GM10248 (cell line): ENCODE data around the gene HSDL1.

Experiments
- CTCF ChIA-PET: fragments of 300-600 bp; sonication (Branson Sonifier 250); formaldehyde crosslinking; extraction: SDS; loops from one replicate; lab custom pipeline; 2021; ENCODE audit warnings: antibody characterized with exemption; lab: Yijun Ruan, JAX
- POLR2A ChIA-PET: fragments of 350-650 bp; sonication (Branson Sonifier 250); formaldehyde crosslinking; extraction: SDS; loops from one replicate; lab custom pipeline; 2020; ENCODE audit warnings: antibody characterized with exemption; lab: Yijun Ruan, JAX
- DNase-seq: peaks from one replicate; pipeline ENCODE4 v3.0.0; 2012; ENCODE audit errors: extremely low spot score
- CTCF ChIP-seq: IDR thresholded peaks from 2 replicates; pipeline ENCODE4 v1.5.1; 2012; ENCODE audit warnings: mild to moderate bottlenecking, low read depth; ENCODE audit errors: extremely low read depth, missing control alignments, control extremely low read depth

The HSDL1 gene

GRCh38 chr16:84084570-84085270, 60.3 kb downstream of the HSDL1 start:
- CTCF ChIA-PET = interaction anchor here (0.6 to 13.5 kb wide), 30 partner anchors 10 to 886 kb away, joined by 3 to 155 read pairs (median 4); partner anchors contain the start of genes DNAAF1, HSDL1, MBTPS1 and MLYCD
- peak; percentile 85 for DNase-seq
- POLR2A ChIA-PET = no interaction called here
- TF ChIP-seq CTCF = peak; percentile 94

GRCh38 chr16:84082835-84083569, 62.0 kb downstream of the HSDL1 start:
- POLR2A ChIA-PET = no interaction called here
- CTCF ChIA-PET = interaction anchor here (1.1 to 13.5 kb wide), 4 partner anchors 14 to 105 kb away, joined by 3 to 155 read pairs (median 6); partner anchors contain the start of genes MBTPS1 and TAF1C
- no peak for TF ChIP-seq CTCF
- no peak for DNase-seq

GRCh38 chr16:84082110-84082509, 62.9 kb downstream of the HSDL1 start:
- POLR2A ChIA-PET = no interaction called here
- no peak for TF ChIP-seq CTCF
- CTCF ChIA-PET = interaction anchor here (1.1 to 13.5 kb wide), 2 partner anchors 35 to 106 kb away, joined by 3 to 155 read pairs; partner anchors contain the start of genes MBTPS1 and TAF1C
- DNase-seq = no peak

- POLR2A ChIA-PET = no interaction called here
- DNase-seq = no peak
- no peak for TF ChIP-seq CTCF
- CTCF ChIA-PET = interaction anchor here (0.9 to 13.5 kb wide), 2 partner anchors 15 to 106 kb away, joined by 4 to 155 read pairs; partner anchors contain the start of gene TAF1C
Measured at GRCh38 chr16:84081446-84081989, 63.5 kb downstream of the HSDL1 start.

GRCh38 chr16:84080813-84081212, 64.2 kb downstream of the HSDL1 start:
- POLR2A ChIA-PET = no interaction called here
- CTCF ChIA-PET = interaction anchor here (0.9 to 13.5 kb wide), 5 partner anchors 8 to 107 kb away, joined by 3 to 155 read pairs (median 4); partner anchors contain the start of gene TAF1C
- no peak for DNase-seq
- TF ChIP-seq CTCF = no peak

- no peak for TF ChIP-seq CTCF
- ChIA-PET CTCF (interaction anchor here (1.1 to 13.5 kb wide), 5 partner anchors 9 to 124 kb away, joined by 3 to 155 read pairs (median 4); partner anchors contain the start of gene TAF1C), POLR2A (no interaction called here)
- no peak for DNase-seq
Measured at GRCh38 chr16:84080378-84080777, 64.6 kb downstream of the HSDL1 start.
